HG03442 (cell line): ENCODE results near the gene MBD3L3.
"Not testable (repeated sequence)": the region's sequence is repeated elsewhere in the genome, so short reads cannot be mapped to it uniquely, and the experiment has no call there.

Experiments used
- ATAC-seq: cut with Tn5 transposase; IDR thresholded peaks from one replicate; pipeline ENCODE4 v1.9.1; 2021; ENCODE audit warnings: mild to moderate bottlenecking, moderate library complexity; ENCODE audit not compliant: unreplicated experiment

Gene MBD3L3

GRCh38 chr19:7063764-7064418 is 5.4 kb upstream of the MBD3L3 start:
- ATAC-seq, result no peak

GRCh38 chr19:7063339-7063738 is 4.9 kb upstream of the MBD3L3 start:
- ATAC-seq, result no peak

GRCh38 chr19:7059977-7060376 is 1.5 kb upstream of the MBD3L3 start:
- ATAC-seq, result not testable (repeated sequence)

- ATAC-seq, result not testable (repeated sequence)
Observed at GRCh38 chr19:7056371-7056770, 2.1 kb downstream of the MBD3L3 start.

- ATAC-seq, result not testable (repeated sequence)
Observed at GRCh38 chr19:7055679-7056078, 2.8 kb downstream of the MBD3L3 start.

- not testable (repeated sequence) for ATAC-seq
Observed at GRCh38 chr19:7054635-7055368, 3.7 kb downstream of the MBD3L3 start.

GRCh38 chr19:7052896-7053295 is 5.6 kb downstream of the MBD3L3 start:
- not testable (repeated sequence) for ATAC-seq

- ATAC-seq, result not testable (repeated sequence)
Observed at GRCh38 chr19:7051421-7051820, 7.1 kb downstream of the MBD3L3 start.

GRCh38 chr19:7049021-7049420 is 9.5 kb downstream of the MBD3L3 start, which contains the start of gene MBD3L2:
TSS of gene MBD3L2 (plus strand) at chr19:7049321. CDS start at chr19:7049374, 53 bp downstream.
- ATAC-seq, result not testable (repeated sequence)

- ATAC-seq, result not testable (repeated sequence)
Observed at GRCh38 chr19:7041563-7041962, 16.9 kb downstream of the MBD3L3 start.

GRCh38 chr19:7040079-7040478 is 18.4 kb downstream of the MBD3L3 start, which contains the start of gene MBD3L4:
TSS of gene MBD3L4 (minus strand) at chr19:7040179. CDS start at chr19:7040144, 35 bp downstream.
- ATAC-seq, result not testable (repeated sequence)

GRCh38 chr19:7030278-7030677 is 28.2 kb downstream of the MBD3L3 start, which contains the start of gene MBD3L5:
TSS of gene MBD3L5 (plus strand) at chr19:7030578. CDS start at chr19:7030612, 34 bp downstream.
- not testable (repeated sequence) for ATAC-seq

GRCh38 chr19:7028790-7029189 is 29.7 kb downstream of the MBD3L3 start:
- not testable (repeated sequence) for ATAC-seq

- not testable (repeated sequence) for ATAC-seq
Observed at GRCh38 chr19:7021331-7021730, 37.1 kb downstream of the MBD3L3 start, which contains the start of gene MBD3L2B. TSS of gene MBD3L2B (minus strand) at chr19:7021431. CDS start at chr19:7021397, 34 bp downstream.

- ATAC-seq, result no peak
Observed at GRCh38 chr19:7018828-7019227, 39.6 kb downstream of the MBD3L3 start.

GRCh38 chr19:7013678-7014077 is 44.8 kb downstream of the MBD3L3 start:
- ATAC-seq, result no peak

GRCh38 chr19:7010722-7011593 is 47.5 kb downstream of the MBD3L3 start:
- no peak for ATAC-seq

- ATAC-seq, result no peak
Observed at GRCh38 chr19:7007859-7008258, 50.6 kb downstream of the MBD3L3 start.
